Tibial nerve (tissue), 4 donors: ENCODE data around the gene SF3A1.

Experiments
- EP300 ChIP-seq, 2 donors: sonication (generic); formaldehyde crosslinking; IDR thresholded peaks; one replicate each; pipeline ENCODE4 v1.6.1; 2017; ENCODE audit warnings: antibody characterized with exemption in 2 of 2, mild to moderate bottlenecking in 1 of 2
- POLR2A ChIP-seq, 2 donors: fragments of 450-650 bp; IDR thresholded peaks; one replicate each; pipeline ENCODE4 v1.6.1; 2017; ENCODE audit warnings: antibody characterized with exemption in 2 of 2, mild to moderate bottlenecking in 2 of 2, moderate library complexity in 2 of 2
- TF ChIP-seq, protein P1 (sequence below), 5 experiments: fragments of 200-600 bp in 3 of 5; fragments of 450-650 bp in 2 of 5; sonication (generic) in 3 of 5; IDR thresholded peaks; one replicate each; pipeline ENCODE4 v1.5.1; 2016 to 2019; ENCODE audit warnings: antibody characterized with exemption in 5 of 5, mild to moderate bottlenecking in 3 of 5, moderate library complexity in 2 of 5

DNA sequence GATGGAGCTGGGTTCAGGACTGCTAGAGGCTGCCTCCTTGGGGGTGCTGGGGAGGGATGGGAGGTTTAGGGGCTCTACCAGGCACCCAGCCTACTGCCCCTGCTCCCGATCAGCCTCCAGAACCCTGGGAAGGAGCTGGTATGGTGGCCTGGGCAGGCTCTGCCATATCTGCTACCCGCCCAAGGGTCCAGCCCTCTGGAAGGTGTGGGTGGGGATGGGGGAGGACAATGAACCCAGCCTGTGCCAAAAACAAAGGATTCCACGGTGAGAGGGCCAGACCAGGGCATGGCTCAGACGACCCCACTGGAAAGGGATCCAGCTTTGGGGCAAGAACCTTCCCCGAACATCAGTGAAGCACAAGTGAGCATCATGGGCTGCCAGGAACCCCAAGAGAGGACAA, 70.4 kb downstream of the SF3A1 start:
- TF ChIP-seq, protein P1, sequence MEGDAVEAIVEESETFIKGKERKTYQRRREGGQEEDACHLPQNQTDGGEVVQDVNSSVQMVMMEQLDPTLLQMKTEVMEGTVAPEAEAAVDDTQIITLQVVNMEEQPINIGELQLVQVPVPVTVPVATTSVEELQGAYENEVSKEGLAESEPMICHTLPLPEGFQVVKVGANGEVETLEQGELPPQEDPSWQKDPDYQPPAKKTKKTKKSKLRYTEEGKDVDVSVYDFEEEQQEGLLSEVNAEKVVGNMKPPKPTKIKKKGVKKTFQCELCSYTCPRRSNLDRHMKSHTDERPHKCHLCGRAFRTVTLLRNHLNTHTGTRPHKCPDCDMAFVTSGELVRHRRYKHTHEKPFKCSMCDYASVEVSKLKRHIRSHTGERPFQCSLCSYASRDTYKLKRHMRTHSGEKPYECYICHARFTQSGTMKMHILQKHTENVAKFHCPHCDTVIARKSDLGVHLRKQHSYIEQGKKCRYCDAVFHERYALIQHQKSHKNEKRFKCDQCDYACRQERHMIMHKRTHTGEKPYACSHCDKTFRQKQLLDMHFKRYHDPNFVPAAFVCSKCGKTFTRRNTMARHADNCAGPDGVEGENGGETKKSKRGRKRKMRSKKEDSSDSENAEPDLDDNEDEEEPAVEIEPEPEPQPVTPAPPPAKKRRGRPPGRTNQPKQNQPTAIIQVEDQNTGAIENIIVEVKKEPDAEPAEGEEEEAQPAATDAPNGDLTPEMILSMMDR (IDR thresholded peaks at IDR 0.05) = no peak
- TF ChIP-seq POLR2A (IDR thresholded peaks at IDR 0.05) (no peak), EP300 (IDR thresholded peaks at IDR 0.05) (no peak)
